Heart left ventricle (tissue), 13 donors: Measurements from ENCODE around the gene STH.

Experiments
- CTCF ChIP-seq, 12 donors: fragments of 200-600 bp; sonication (generic) in 4 of 12; IDR thresholded peaks; one replicate each; pipeline versions ENCODE4 v1.5.0 to v1.8.0; 2018 to 2022; ENCODE audit warnings: antibody characterized with exemption in 12 of 12, mild to moderate bottlenecking in 5 of 12
- POLR2A ChIP-seq, 2 donors: fragments of 450-650 bp; IDR thresholded peaks; one replicate each; pipeline ENCODE4 v1.6.1; 2017; ENCODE audit warnings: antibody characterized with exemption in 2 of 2, mild to moderate bottlenecking in 2 of 2, moderate library complexity in 2 of 2
- donor health status: ischemic (EF 13 %, LVEDD 7.1; RV severe dilation, severe dysfunction).
- donor health status: DM: no; HTN: yes; CAD: no.
- donor health status: DM: no; HTN: no; CAD: no.
- donor health status: ischemic (EF 25% LVEDD 6.9; RV normal size, moderate dysfunction).
- donor health status: ischemic (EF 25% LVEDD 5.7; RV mildly dilated, moderate dysfunction).
- donor health status: ischemic (EF 35%, LVEDD 5.7; RV mildly dilated, moderate dysfunction).
- donor health status: nonischemic (EF 11% LVEDD 7.7; RV severe dilation, severe dysfunction).
- donor health status: DM: yes; HTN: yes; CAD: no.
- donor health status: PGD.
- donor health status: ischemic (EF 29% LVEDD 5.4; RV normal size, mild dysfunction).
- donor health status: nonischemic (EF 23%, LVEDD 6.1; RV moderate dilation, normal function).

GRCh38 chr17:45971698-45972141 is 27.3 kb upstream of the STH start:
- TF ChIP-seq CTCF (IDR thresholded peaks at IDR 0.05) (no peak), POLR2A (IDR thresholded peaks at IDR 0.05) (no peak)
